Measurements from ENCODE around the gene UBE2V1.
"Not testable (repeated sequence)": the region's sequence is repeated elsewhere in the genome, so short reads cannot be mapped to it uniquely, and the experiment has no call there.

The UBE2V1 gene

GRCh38 chr20:50112512-50113419 lies at the start of gene UBE2V1:
Gene UBE2V1 (minus strand): TSS chr20:50113150. CDS start chr20:50113128, 22 bp downstream.
- Mint-ChIP-seq H3K36me3 (ENCODE audit: low read depth) (peaks cover 34% of the 10 kb centered on the region), H3K4me1 (ENCODE audit: low read depth) (peaks cover 77% of the 10 kb centered on the region), H3K27ac (peak within 1 kb of the TSS; percentile 97), H3K27me3 (no peaks in the 10 kb centered on the region), H3K9me3 (no peaks in the 10 kb centered on the region), H3K4me3 (peak within 1 kb of the TSS; percentile 92)

GRCh38 chr20:50161494-50161893 lies 48.5 kb upstream of the UBE2V1 start:
- not testable (repeated sequence) for H3K4me3 Mint-ChIP-seq; H3K27me3 Mint-ChIP-seq; H3K9me3 Mint-ChIP-seq; H3K27ac Mint-ChIP-seq; H3K36me3 Mint-ChIP-seq (ENCODE audit: low read depth)
- H3K4me1 Mint-ChIP-seq (ENCODE audit: low read depth): peaks cover 11% of the 10 kb centered on the region

GRCh38 chr20:50153500-50154377 lies 40.8 kb upstream of the UBE2V1 start, which contains the start of gene PEDS1:
Gene PEDS1 (minus strand): TSS chr20:50153723. CDS start chr20:50153637, 86 bp downstream.
- Mint-ChIP-seq H3K9me3 (no peaks in the 10 kb centered on the region), H3K36me3 (ENCODE audit: low read depth) (peaks cover 4% of the 10 kb centered on the region), H3K27ac (peak within 1 kb of the TSS; percentile 83), H3K4me3 (peak within 1 kb of the TSS; percentile 83), H3K27me3 (no peaks in the 10 kb centered on the region), H3K4me1 (ENCODE audit: low read depth) (peaks cover 38% of the 10 kb centered on the region)

GRCh38 chr20:50153153-50153499 lies 40.2 kb upstream of the UBE2V1 start:
- peaks cover 10% of the 10 kb centered on the region for H3K36me3 Mint-ChIP-seq (ENCODE audit: low read depth)
- peaks cover 44% of the 10 kb centered on the region for H3K4me1 Mint-ChIP-seq (ENCODE audit: low read depth)
- H3K27me3 Mint-ChIP-seq: no peaks in the 10 kb centered on the region
- no peaks in the 10 kb centered on the region for H3K9me3 Mint-ChIP-seq
- H3K4me3 Mint-ChIP-seq: peak overlapping the region; percentile 81
- H3K27ac Mint-ChIP-seq: peak overlapping the region; percentile 83

DNA sequence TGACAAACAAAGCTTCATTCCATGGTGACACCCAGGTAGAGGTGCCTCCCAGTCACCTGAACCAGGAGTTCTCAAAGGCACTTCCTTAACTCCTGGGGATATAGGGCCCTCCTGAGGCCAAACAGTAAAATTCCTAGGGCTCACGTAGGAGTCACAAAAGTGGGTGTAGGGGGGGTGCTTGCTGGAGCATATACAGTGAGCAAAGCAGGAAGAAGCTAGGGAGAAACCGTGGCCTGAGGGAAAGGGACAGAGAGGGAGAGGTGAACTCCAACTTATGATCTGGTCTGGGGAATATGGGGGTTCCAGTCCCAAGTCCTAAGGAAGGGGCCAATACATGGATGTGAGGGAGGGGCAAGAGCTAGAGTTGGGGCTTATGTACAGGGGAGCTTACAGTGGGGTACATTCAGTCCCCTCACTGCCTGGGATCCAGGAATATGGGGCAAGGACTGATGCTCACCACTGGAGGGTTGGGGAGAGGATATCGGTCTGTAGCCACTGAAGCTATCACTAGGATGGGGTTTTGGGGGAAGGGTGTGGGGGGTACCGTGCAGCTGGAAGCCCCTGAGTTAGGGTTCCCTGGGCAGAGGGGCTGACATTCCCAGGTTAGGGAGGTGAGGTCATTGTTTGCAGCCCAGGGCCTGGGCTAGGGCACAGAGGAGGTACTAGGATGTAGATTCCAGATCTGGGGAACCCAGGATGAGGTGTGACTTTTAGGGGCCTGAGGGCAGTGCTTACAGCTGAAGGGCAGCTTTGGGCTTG lies 39.6 kb upstream of the UBE2V1 start:
- peak overlapping the region; percentile 81 for H3K4me3 Mint-ChIP-seq
- no peaks in the 10 kb centered on the region for H3K9me3 Mint-ChIP-seq
- H3K27ac Mint-ChIP-seq: peak overlapping the region; percentile 83
- H3K36me3 Mint-ChIP-seq (ENCODE audit: low read depth): peaks cover 12% of the 10 kb centered on the region
- H3K27me3 Mint-ChIP-seq: no peaks in the 10 kb centered on the region
- H3K4me1 Mint-ChIP-seq (ENCODE audit: low read depth): peaks cover 50% of the 10 kb centered on the region

- Mint-ChIP-seq H3K9me3 (no peaks in the 10 kb centered on the region), H3K27me3 (no peaks in the 10 kb centered on the region), H3K27ac (peak overlapping the region; percentile 63), H3K4me3 (peak overlapping the region; percentile 81), H3K36me3 (ENCODE audit: low read depth) (peaks cover 21% of the 10 kb centered on the region), H3K4me1 (ENCODE audit: low read depth) (peaks cover 64% of the 10 kb centered on the region)
These were observed 38.2 kb upstream of the UBE2V1 start for GRCh38 chr20:50151034-50151743.

GRCh38 chr20:50149481-50150254 lies 36.7 kb upstream of the UBE2V1 start:
- Mint-ChIP-seq H3K9me3 (no peaks in the 10 kb centered on the region), H3K36me3 (ENCODE audit: low read depth) (peaks cover 25% of the 10 kb centered on the region), H3K4me3 (no peak overlapping the region), H3K27ac (peak overlapping the region; percentile 2), H3K27me3 (no peaks in the 10 kb centered on the region), H3K4me1 (ENCODE audit: low read depth) (peaks cover 68% of the 10 kb centered on the region)

- Mint-ChIP-seq H3K27me3 (no peaks in the 10 kb centered on the region), H3K4me1 (ENCODE audit: low read depth) (peaks cover 60% of the 10 kb centered on the region), H3K36me3 (ENCODE audit: low read depth) (peaks cover 38% of the 10 kb centered on the region), H3K9me3 (no peaks in the 10 kb centered on the region), H3K27ac (peak overlapping the region; percentile 93), H3K4me3 (peak overlapping the region; percentile 66)
These were observed 34.0 kb upstream of the UBE2V1 start for GRCh38 chr20:50146732-50147662.

DNA sequence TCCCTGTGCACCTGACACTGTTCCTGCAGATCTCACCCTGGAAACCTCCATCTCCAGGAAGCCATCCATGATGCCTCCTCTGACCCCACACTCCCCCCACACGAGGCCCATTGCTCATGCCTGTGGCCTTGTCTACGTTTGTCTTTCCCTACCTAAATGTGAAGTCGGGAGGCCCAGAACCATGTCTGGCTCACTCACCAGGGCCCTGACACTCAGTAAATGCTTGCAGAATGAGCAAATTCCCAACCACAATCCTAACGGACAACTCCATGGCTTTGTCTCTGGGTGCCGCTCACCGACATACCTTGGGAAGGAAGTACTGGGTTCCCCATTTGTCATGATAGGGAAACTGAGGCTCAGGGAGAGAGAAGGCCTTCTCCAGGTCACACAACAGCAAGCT lies 33.3 kb upstream of the UBE2V1 start:
- no peaks in the 10 kb centered on the region for H3K27me3 Mint-ChIP-seq
- no peaks in the 10 kb centered on the region for H3K9me3 Mint-ChIP-seq
- peak overlapping the region; percentile 66 for H3K4me3 Mint-ChIP-seq

GRCh38 chr20:50145566-50145965 lies 32.6 kb upstream of the UBE2V1 start:
- H3K27me3 Mint-ChIP-seq: no peaks in the 10 kb centered on the region
- peak overlapping the region; percentile 93 for H3K27ac Mint-ChIP-seq
- H3K4me1 Mint-ChIP-seq (ENCODE audit: low read depth): peaks cover 48% of the 10 kb centered on the region
- no peak overlapping the region for H3K4me3 Mint-ChIP-seq
- peaks cover 42% of the 10 kb centered on the region for H3K36me3 Mint-ChIP-seq (ENCODE audit: low read depth)
- no peaks in the 10 kb centered on the region for H3K9me3 Mint-ChIP-seq

More for the DNA sequence above, 33.3 kb upstream of the UBE2V1 start:
- peaks cover 53% of the 10 kb centered on the region for H3K4me1 Mint-ChIP-seq (ENCODE audit: low read depth)
- peak overlapping the region; percentile 93 for H3K27ac Mint-ChIP-seq
- H3K36me3 Mint-ChIP-seq (ENCODE audit: low read depth): peaks cover 41% of the 10 kb centered on the region

DNA sequence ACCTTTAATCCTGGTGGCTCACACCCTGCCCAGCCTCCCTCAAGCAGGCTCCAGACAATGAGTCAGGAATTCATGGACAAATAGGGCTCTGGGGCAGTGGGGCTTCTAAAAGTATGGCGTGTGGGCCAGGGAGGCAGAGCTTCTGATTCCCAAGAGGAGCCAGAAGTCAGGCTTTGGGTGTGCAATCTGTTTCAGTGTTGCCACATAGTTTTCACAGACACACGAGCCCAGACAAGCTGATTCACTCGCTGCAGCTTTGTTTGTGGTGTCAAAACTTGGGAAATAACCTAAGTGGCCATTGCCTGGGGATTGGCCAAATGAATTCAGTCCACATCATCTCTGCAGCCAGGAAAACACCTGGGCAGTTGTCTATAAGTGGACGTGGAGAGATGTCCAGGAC lies 31.4 kb upstream of the UBE2V1 start:
- Mint-ChIP-seq H3K27me3 (no peaks in the 10 kb centered on the region), H3K9me3 (no peaks in the 10 kb centered on the region), H3K4me1 (ENCODE audit: low read depth) (peaks cover 41% of the 10 kb centered on the region), H3K4me3 (no peak overlapping the region), H3K27ac (no peak overlapping the region), H3K36me3 (ENCODE audit: low read depth) (peaks cover 51% of the 10 kb centered on the region)

DNA sequence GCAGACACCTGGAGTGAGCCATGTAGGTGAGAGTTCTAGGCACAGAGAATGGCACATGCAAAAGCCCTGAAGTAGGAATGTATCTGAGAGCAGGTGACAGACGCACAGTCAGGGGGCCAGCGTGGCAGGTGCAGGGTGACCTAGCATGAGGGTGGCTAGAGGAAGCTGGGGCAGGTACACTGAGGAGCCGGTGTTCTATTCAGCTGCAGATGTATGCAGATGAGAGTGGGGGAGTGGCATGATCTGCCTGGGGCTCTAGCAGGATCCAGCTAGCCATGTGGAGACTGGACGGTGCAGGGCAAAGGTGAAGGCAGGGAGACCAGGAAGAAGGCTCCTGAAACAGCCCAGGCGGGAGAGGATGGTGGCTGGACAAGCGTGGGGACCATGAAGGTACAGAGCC lies 29.9 kb upstream of the UBE2V1 start:
- Mint-ChIP-seq H3K27me3 (no peaks in the 10 kb centered on the region), H3K9me3 (no peaks in the 10 kb centered on the region), H3K27ac (no peak overlapping the region), H3K4me3 (no peak overlapping the region), H3K36me3 (ENCODE audit: low read depth) (peaks cover 41% of the 10 kb centered on the region), H3K4me1 (ENCODE audit: low read depth) (peaks cover 32% of the 10 kb centered on the region)

Measured in stimulated activated naive CD8-positive, alpha-beta T cell treated with anti-CD3 and anti-CD28 coated beads, Interleukin-15, Interleukin-2, amounts not matched to agents 100 ng/mL and 50 ng/mL, for 24 hours (primary cell).